HEK293 (cell line): ENCODE data around the gene CSMD2.

Experiments used
- CTCF ChIA-PET: fragments of 350-600 bp; formaldehyde crosslinking; extraction: SDS; loops from one replicate; lab custom pipeline; 2021; ENCODE audit warnings: antibody characterized with exemption; lab: Yijun Ruan, JAX
- POLR2A ChIA-PET: fragments of 300-600 bp; formaldehyde crosslinking; extraction: SDS; loops from one replicate; lab custom pipeline; 2020; ENCODE audit warnings: antibody characterized with exemption, inconsistent platforms; lab: Yijun Ruan, JAX
- H3K27ac ChIP-seq: fragments of 200-500 bp; sonication (Bioruptor generic); 2 replicates; pipeline ENCODE4 v1.5.1; 2014; ENCODE audit warnings: low read depth, low read length, control low read depth, inconsistent platforms; ENCODE audit errors: extremely low read depth
- H3K36me3 ChIP-seq, 2 experiments: fragments of 200-500 bp in 1 of 2; sonication (Bioruptor generic) in 1 of 2; 1 replicate in 1 of 2; 2 replicates in 1 of 2; pipeline ENCODE4 v1.5.1; 2014 to 2017; ENCODE audit warnings: inconsistent platforms in 2 of 2, low read length in 2 of 2; ENCODE audit not compliant: control insufficient read depth in 2 of 2, insufficient read depth in 1 of 2
- H3K4me1 ChIP-seq: fragments of 200-500 bp; sonication (Bioruptor generic); 2 replicates; pipeline ENCODE4 v1.5.1; 2014; ENCODE audit warnings: mild to moderate bottlenecking, low read length, inconsistent platforms; ENCODE audit not compliant: control insufficient read depth, insufficient read depth
- H3K4me3 ChIP-seq: 2 replicates; pipeline ENCODE4 v1.5.1; 2011; ENCODE audit warnings: low read depth, mild to moderate bottlenecking, control low read depth, low read length, moderate library complexity
- H3K9me3 ChIP-seq: fragments of 200-500 bp; sonication (Bioruptor generic); 2 replicates; pipeline ENCODE4 v1.5.1; 2014; ENCODE audit warnings: low read depth, low read length, inconsistent platforms; ENCODE audit not compliant: control insufficient read depth, insufficient read depth
- KLF8 ChIP-seq: fragments of 450-650 bp; formaldehyde crosslinking; IDR thresholded peaks from 2 replicates; pipeline ENCODE4 v1.5.1; 2016; ENCODE audit warnings: missing biosample characterization, missing genetic modification characterization
- KLF9 ChIP-seq: fragments of 450-650 bp; formaldehyde crosslinking; IDR thresholded peaks from 2 replicates; pipeline ENCODE4 v1.5.1; 2016; ENCODE audit warnings: missing biosample characterization, missing genetic modification characterization, low read depth
- PBX3 ChIP-seq: sonication (generic); formaldehyde crosslinking; IDR thresholded peaks from 2 replicates; pipeline ENCODE4 v1.8.1; 2022; ENCODE audit warnings: mild to moderate bottlenecking, moderate library complexity, missing genetic modification reagents
- SALL2 ChIP-seq: fragments of 450-650 bp; formaldehyde crosslinking; IDR thresholded peaks from 2 replicates; pipeline ENCODE4 v1.5.0; 2017; ENCODE audit warnings: missing biosample characterization, mild to moderate bottlenecking, missing genetic modification characterization, borderline replicate concordance
- TSHZ1 ChIP-seq: fragments of 450-650 bp; formaldehyde crosslinking; IDR thresholded peaks from 2 replicates; pipeline ENCODE4 v1.5.1; 2016; ENCODE audit warnings: missing biosample characterization, missing genetic modification characterization, borderline replicate concordance
- YY1 ChIP-seq: fragments of 450-650 bp; formaldehyde crosslinking; IDR thresholded peaks from 2 replicates; pipeline ENCODE4 v1.5.1; 2018; ENCODE audit warnings: missing biosample characterization, missing genetic modification characterization
- ZFHX2 ChIP-seq: fragments of 450-650 bp; formaldehyde crosslinking; conservative IDR thresholded peaks from 2 replicates; pipeline ENCODE4 v1.5.1; 2016; ENCODE audit warnings: missing biosample characterization, missing genetic modification characterization
- ZNF140 ChIP-seq: fragments of 450-650 bp; formaldehyde crosslinking; IDR thresholded peaks from 2 replicates; pipeline ENCODE4 v1.5.1; 2016; ENCODE audit warnings: missing biosample characterization, missing genetic modification characterization
- ZNF202 ChIP-seq: fragments of 450-650 bp; formaldehyde crosslinking; IDR thresholded peaks from 2 replicates; pipeline ENCODE4 v1.5.1; 2016; ENCODE audit warnings: missing biosample characterization, missing genetic modification characterization, borderline replicate concordance
- ZNF280D ChIP-seq: fragments of 450-650 bp; formaldehyde crosslinking; IDR thresholded peaks from 2 replicates; pipeline ENCODE4 v1.5.1; 2016; ENCODE audit warnings: missing biosample characterization, missing genetic modification characterization
- ZNF335 ChIP-seq: fragments of 450-650 bp; formaldehyde crosslinking; conservative IDR thresholded peaks from 2 replicates; pipeline ENCODE4 v1.5.1; 2016; ENCODE audit warnings: missing biosample characterization, missing genetic modification characterization
- ZNF571 ChIP-seq: fragments of 450-650 bp; formaldehyde crosslinking; IDR thresholded peaks from 2 replicates; pipeline ENCODE4 v1.5.0; 2017; ENCODE audit warnings: missing biosample characterization, missing genetic modification characterization
- ZNF645 ChIP-seq: fragments of 450-650 bp; formaldehyde crosslinking; IDR thresholded peaks from 2 replicates; pipeline ENCODE4; 2016; ENCODE audit warnings: missing biosample characterization, missing genetic modification characterization
- ZNF658 ChIP-seq: fragments of 450-650 bp; formaldehyde crosslinking; IDR thresholded peaks from 2 replicates; pipeline ENCODE4; 2016; ENCODE audit warnings: missing biosample characterization, missing genetic modification characterization

The CSMD2 gene

GRCh38 chr1:34075576-34075975 lies 89.5 kb downstream of the CSMD2 start:
- POLR2A ChIA-PET, result no interaction called here
- no peaks in the 10 kb centered on the region for H3K36me3 ChIP-seq
- TF ChIP-seq ZNF140 (tag by site-specific recombination) (no peak), TSHZ1 (tag by site-specific recombination) (no peak), ZNF645 (tag by site-specific recombination) (no peak), SALL2 (no peak), YY1 (tag by site-specific recombination) (no peak), ZNF571 (tag by site-specific recombination) (no peak), KLF8 (no peak), ZNF202 (tag by site-specific recombination) (no peak), ZNF280D (tag by site-specific recombination) (no peak)
- TF ChIP-seq, all 188 proteins: peak for 0
- H3K4me1 ChIP-seq, result no peaks in the 10 kb centered on the region
- CTCF ChIA-PET, result no interaction called here
- H3K4me3 ChIP-seq, result no peak overlapping the region
- H3K27ac ChIP-seq, result no peak overlapping the region
- H3K9me3 ChIP-seq, result no peaks in the 10 kb centered on the region

DNA sequence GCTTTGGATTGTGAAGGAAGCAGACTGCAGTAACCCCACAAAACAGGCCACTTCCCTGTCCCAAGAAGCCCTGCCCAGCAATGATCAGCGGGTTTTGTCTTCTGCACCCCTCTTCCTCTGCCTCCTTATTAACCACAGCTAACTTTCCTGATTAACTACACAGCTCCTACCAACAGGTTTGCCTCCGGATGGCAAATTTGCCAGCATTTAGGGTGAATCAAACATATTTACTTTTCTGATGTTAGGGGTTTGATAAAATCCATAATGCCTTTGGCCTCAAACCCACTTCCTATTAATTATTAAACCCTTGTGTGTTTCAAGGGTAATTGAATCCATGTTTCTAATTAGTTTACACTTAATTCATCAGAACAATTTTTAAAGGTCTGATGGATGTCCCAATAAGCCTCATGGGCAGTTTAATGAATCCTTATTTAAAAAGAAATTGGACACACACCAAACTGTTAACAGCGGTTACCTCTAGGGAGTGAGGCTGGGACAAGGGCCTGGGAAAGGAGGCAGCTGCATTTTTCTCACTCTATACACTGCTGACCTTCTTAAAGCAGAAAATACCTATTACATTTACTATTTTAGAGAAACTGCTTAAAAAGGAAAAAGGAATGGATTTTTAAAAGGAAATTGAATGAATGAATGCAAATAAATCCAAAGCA lies 91.9 kb downstream of the CSMD2 start:
- TF ChIP-seq ZNF335 (tag by site-specific recombination), result no peak
- TF ChIP-seq KLF9 (tag by site-specific recombination), result no peak
- no peak for TF ChIP-seq PBX3 (CRISPR knock-in tag)
- no peak for TF ChIP-seq ZNF658 (tag by site-specific recombination)
- TF ChIP-seq ZFHX2 (tag by site-specific recombination), result no peak
- ChIA-PET CTCF (no interaction called here), POLR2A (no interaction called here)

More for the DNA sequence above, 91.9 kb downstream of the CSMD2 start:
- H3K4me1 ChIP-seq, result no peaks in the 10 kb centered on the region
- H3K9me3 ChIP-seq, result no peaks in the 10 kb centered on the region
- no peak overlapping the region for H3K4me3 ChIP-seq
- H3K36me3 ChIP-seq, result no peaks in the 10 kb centered on the region
- H3K27ac ChIP-seq, result no peak overlapping the region
